OCI-LY7 (cell line): ENCODE data around the gene POP5. TPM values are rescaled to one million over a fixed set of nuclear protein-coding genes. Genes with fewer than 3 reads are reported as not detected.

Experiments
- Bru-seq: library from RNA; stranded (reverse); fragments of 400-500 nt; gene quantifications from one replicate; lab custom pipeline; 2021; lab: Mats Ljungman, UMichigan
- BruChase-seq, 2 experiments: library from RNA; stranded (reverse); fragments of 400-500 nt; gene quantifications; one replicate each; lab custom pipeline; 2021; lab: Mats Ljungman, UMichigan
- BruUV-seq: library from RNA; stranded (reverse); fragments of 400-500 nt; replicated peaks from 2 replicates; lab custom pipeline; 2021; lab: Mats Ljungman, UMichigan
- CTCF ChIA-PET: fragments of 300-600 bp; sonication (Branson Sonifier 250); formaldehyde crosslinking; loops from one replicate; lab custom pipeline; 2022; ENCODE audit warnings: antibody characterized with exemption; ENCODE audit not compliant: unreplicated experiment; lab: Charles Lee
- POLR2A ChIA-PET: fragments of 300-600 bp; sonication (Branson Sonifier 250); formaldehyde crosslinking; loops from one replicate; lab custom pipeline; 2022; ENCODE audit warnings: antibody characterized with exemption; lab: Charles Lee
- DNase-seq: peaks from one replicate; pipeline ENCODE4 v3.0.0-alpha.2; 2015; ENCODE audit warnings: low spot score
- H2AFZ ChIP-seq: fragments of 200-600 bp; sonication (generic), shearing (Covaris generic); 2 replicates; pipeline ENCODE4 v1.6.1; 2014; ENCODE audit warnings: mild to moderate bottlenecking, antibody characterized with exemption, low read length, moderate library complexity
- H3K27ac ChIP-seq: fragments of 200-600 bp; sonication (generic); 2 replicates; pipeline ENCODE4 v1.5.1; 2014; ENCODE audit warnings: mixed run types, low read depth, mild to moderate bottlenecking, moderate library complexity, low read length, inconsistent platforms; ENCODE audit not compliant: poor library complexity, severe bottlenecking
- H3K36me3 ChIP-seq: fragments of 200-600 bp; sonication (generic); 2 replicates; pipeline ENCODE4 v1.6.1; 2014; ENCODE audit warnings: mild to moderate bottlenecking, antibody characterized with exemption, low read length, moderate library complexity, mixed read lengths; ENCODE audit not compliant: insufficient read depth
- H3K4me1 ChIP-seq: fragments of 200-600 bp; sonication (generic); 2 replicates; pipeline ENCODE4 v1.5.1; 2014; ENCODE audit warnings: mild to moderate bottlenecking, low read length; ENCODE audit not compliant: insufficient read depth, poor library complexity, severe bottlenecking
- H3K4me2 ChIP-seq: fragments of 200-600 bp; sonication (generic); 2 replicates; pipeline ENCODE4 v1.6.1; 2014; ENCODE audit warnings: mild to moderate bottlenecking, low read length
- H3K4me3 ChIP-seq: fragments of 200-600 bp; sonication (generic); 2 replicates; pipeline ENCODE4 v1.5.1; 2014; ENCODE audit warnings: mild to moderate bottlenecking, low read depth, low read length; ENCODE audit not compliant: poor library complexity, severe bottlenecking
- H3K79me2 ChIP-seq: fragments of 200-600 bp; sonication (generic); 2 replicates; pipeline ENCODE4 v1.6.1; 2016; ENCODE audit warnings: low read depth, mild to moderate bottlenecking, low read length, moderate library complexity, mixed read lengths; ENCODE audit not compliant: insufficient read depth
- H3K9me2 ChIP-seq: fragments of 200-600 bp; sonication (generic); 2 replicates; pipeline ENCODE4 v1.6.1; 2016; ENCODE audit warnings: mild to moderate bottlenecking, low read length, mixed read lengths; ENCODE audit not compliant: insufficient read depth
- H3K9me3 ChIP-seq: fragments of 200-600 bp; sonication (generic); 2 replicates; pipeline ENCODE4 v1.6.1; 2014; ENCODE audit warnings: mild to moderate bottlenecking, mixed run types, low read length, mixed read lengths
- H4K20me1 ChIP-seq: fragments of 200-600 bp; sonication (generic); 2 replicates; pipeline ENCODE4 v1.6.1; 2014; ENCODE audit warnings: mild to moderate bottlenecking, antibody characterized with exemption, low read length, moderate library complexity, mixed read lengths; ENCODE audit not compliant: insufficient read depth
- EZH2phosphoT487 ChIP-seq: fragments of 200-600 bp; sonication (generic); IDR thresholded peaks from 2 replicates; pipeline ENCODE4 v1.6.1; 2018; ENCODE audit warnings: low read depth, borderline replicate concordance, mild to moderate bottlenecking, mixed run types, antibody characterized with exemption, low read length, moderate library complexity, mixed read lengths
- intact Hi-C: fragments of 100-400 bp; cut with micrococcal nuclease; formaldehyde crosslinking; loops from one replicate; pipeline ENCODE4 v1.10.0; 2022; ENCODE audit not compliant: unreplicated experiment
- long read RNA-seq: library from polyadenylated mRNA; stranded (forward); transcript quantifications from one replicate; pipeline ENCODE4 v2.0.0, GENCODE V29; 2022
- total RNA-seq, 2 experiments: library from RNA; depleted of rRNA in 1 of 2; stranded (reverse); fragments of >200 nt in 1 of 2; shearing (Covaris generic) in 1 of 2; gene quantifications; 2 replicates each; pipeline ENCODE4 v1.2.3, GENCODE V29; 2014 to 2022
- TF ChIP-seq, protein P1 (sequence below): fragments of 200-600 bp; sonication (generic); conservative IDR thresholded peaks from 2 replicates; pipeline ENCODE4 v1.5.1; 2014; ENCODE audit warnings: mild to moderate bottlenecking, antibody characterized with exemption, low read length, moderate library complexity, mixed read lengths

Gene POP5
- total RNA-seq (2014; rRNA removed; shearing (Covaris generic)) (65.8 and 73.4 TPM in 2 replicates), total RNA-seq (2022) (61.8 and 61.9 TPM in 2 replicates), Bru-seq, nascent RNA (percentile 75 among the genes with signal in this experiment), BruChase-seq, experiment 1, labeled RNA remaining after a 6-hour chase (percentile 80 among the genes with signal in this experiment), BruChase-seq, experiment 2, labeled RNA remaining after a 2-hour chase (percentile 81 among the genes with signal in this experiment)
- long read RNA-seq, transcript POP5-202 (5 exons, 801 nt) = major isoform, 37 of 73 reads
- long read RNA-seq, transcript POP5-201 (4 exons, 913 nt) = minor isoform, 7 of 73 reads
- long read RNA-seq, transcript POP5-205 (2 exons, 718 nt) = minor isoform, 5 of 73 reads
- long read RNA-seq, partial matches to known transcripts = 0 of 73 reads
- long read RNA-seq, other reads (novel, unspliced or antisense) = 21 of 73 reads

GRCh38 chr12:120580787-120581723 is at the start of gene POP5:
Gene POP5, minus strand, starts transcription at chr12:120581402. Its CDS starts 40 bp downstream, at chr12:120581362.
- ChIA-PET POLR2A (interaction anchor here (0.5 to 1.7 kb wide), 21 partner anchors 10 to 820 kb away, joined by 3 to 8 read pairs (median 3); partner anchors contain the start of genes CABP1, DYNLL1 and MLEC), CTCF (interaction anchor here (0.6 to 1.4 kb wide), 5 partner anchors 20 to 391 kb away, joined by 3 to 7 read pairs (median 4); no protein-coding TSS in a partner anchor)
- H3K4me1 ChIP-seq = peaks cover 17% of the 10 kb centered on the region
- H3K79me2 ChIP-seq = peaks cover 8% of the 10 kb centered on the region; the same call in 1 of the 2 replicates
- H3K4me3 ChIP-seq = peak within 1 kb of the TSS; percentile 81
- H4K20me1 ChIP-seq = no peaks in the 10 kb centered on the region
- peak within 1 kb of the TSS; percentile 33 for H3K27ac ChIP-seq
- BruUV-seq = TSS peak; percentile 75
- TF ChIP-seq EZH2phosphoT487 = no peak
- TF ChIP-seq, protein P1, sequence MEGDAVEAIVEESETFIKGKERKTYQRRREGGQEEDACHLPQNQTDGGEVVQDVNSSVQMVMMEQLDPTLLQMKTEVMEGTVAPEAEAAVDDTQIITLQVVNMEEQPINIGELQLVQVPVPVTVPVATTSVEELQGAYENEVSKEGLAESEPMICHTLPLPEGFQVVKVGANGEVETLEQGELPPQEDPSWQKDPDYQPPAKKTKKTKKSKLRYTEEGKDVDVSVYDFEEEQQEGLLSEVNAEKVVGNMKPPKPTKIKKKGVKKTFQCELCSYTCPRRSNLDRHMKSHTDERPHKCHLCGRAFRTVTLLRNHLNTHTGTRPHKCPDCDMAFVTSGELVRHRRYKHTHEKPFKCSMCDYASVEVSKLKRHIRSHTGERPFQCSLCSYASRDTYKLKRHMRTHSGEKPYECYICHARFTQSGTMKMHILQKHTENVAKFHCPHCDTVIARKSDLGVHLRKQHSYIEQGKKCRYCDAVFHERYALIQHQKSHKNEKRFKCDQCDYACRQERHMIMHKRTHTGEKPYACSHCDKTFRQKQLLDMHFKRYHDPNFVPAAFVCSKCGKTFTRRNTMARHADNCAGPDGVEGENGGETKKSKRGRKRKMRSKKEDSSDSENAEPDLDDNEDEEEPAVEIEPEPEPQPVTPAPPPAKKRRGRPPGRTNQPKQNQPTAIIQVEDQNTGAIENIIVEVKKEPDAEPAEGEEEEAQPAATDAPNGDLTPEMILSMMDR = no peak
- intact Hi-C loops = loop anchor here (1.0 to 5.0 kb wide), 4 partner anchors 105 to 531 kb away; partner anchors contain the start of gene ACADS
- H3K9me3 ChIP-seq = no peaks in the 10 kb centered on the region
- H2AFZ ChIP-seq = peak within 1 kb of the TSS; percentile 78
- no peaks in the 10 kb centered on the region for H3K9me2 ChIP-seq
- peak; percentile 99 for DNase-seq
- peak within 1 kb of the TSS; percentile 82 for H3K4me2 ChIP-seq
- H3K36me3 ChIP-seq = peaks cover 43% of the 10 kb centered on the region

DNA sequence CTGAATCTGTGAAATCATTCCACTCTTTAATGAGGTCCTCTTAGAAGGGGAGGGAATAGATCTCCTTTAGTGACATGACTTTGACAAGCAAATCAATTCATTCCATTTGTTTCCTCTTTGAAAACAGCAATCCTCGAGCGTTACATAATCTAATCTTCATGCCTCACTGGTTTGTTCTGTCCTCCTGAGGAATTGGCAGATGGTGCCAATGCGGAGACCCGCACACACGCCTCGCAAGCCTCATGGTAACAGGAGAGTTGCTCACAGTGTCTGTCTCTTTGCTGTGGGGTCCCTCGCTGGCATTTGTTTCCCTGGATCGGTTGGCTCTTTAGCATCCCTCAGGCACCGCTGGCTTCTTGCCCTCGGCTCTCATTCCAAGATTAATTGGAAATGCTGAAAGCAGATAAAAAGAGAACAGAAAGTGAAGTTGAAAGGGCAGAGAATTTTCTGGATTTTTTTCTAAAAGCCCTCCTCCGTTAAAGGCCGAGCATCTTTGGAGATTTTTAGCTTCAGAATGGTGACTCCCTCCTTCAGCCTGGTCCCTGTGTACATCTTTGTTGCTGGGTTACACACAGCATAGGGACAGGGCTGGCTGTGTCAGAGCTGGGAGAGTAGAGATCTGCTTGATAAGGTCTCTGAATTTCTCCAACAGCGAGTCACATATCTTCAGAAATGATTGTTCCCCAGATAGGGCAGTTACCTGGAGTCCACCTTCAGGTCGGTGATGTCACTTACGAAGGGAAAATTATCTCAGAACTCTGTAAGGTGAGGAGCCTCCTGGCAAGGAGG is 49.1 kb upstream of the POP5 start:
- ChIA-PET CTCF (no interaction called here), POLR2A (no interaction called here)
- H2AFZ ChIP-seq = no peak overlapping the region
- no peaks in the 10 kb centered on the region for H3K4me1 ChIP-seq
- H3K4me3 ChIP-seq = no peak overlapping the region
- H3K9me2 ChIP-seq = no peaks in the 10 kb centered on the region
- no peaks in the 10 kb centered on the region for H4K20me1 ChIP-seq
- DNase-seq = no peak
- no peak overlapping the region for H3K27ac ChIP-seq
- intact Hi-C loops = no loop called here
- no peak overlapping the region for H3K4me2 ChIP-seq
- no peak for TF ChIP-seq EZH2phosphoT487
- TF ChIP-seq, protein P1 = no peak
- H3K79me2 ChIP-seq = no peaks in the 10 kb centered on the region
- no TSS peak for BruUV-seq
- H3K9me3 ChIP-seq = no peaks in the 10 kb centered on the region
- H3K36me3 ChIP-seq = no peaks in the 10 kb centered on the region
